Peyer's patch (tissue), 4 donors: ENCODE data around the gene CDC14A.

Experiments used
- POLR2A ChIP-seq, 2 donors: fragments of 450-650 bp; IDR thresholded peaks; one replicate each; pipeline ENCODE4 v1.5.1; 2017; ENCODE audit warnings: antibody characterized with exemption in 2 of 2, mild to moderate bottlenecking in 2 of 2, moderate library complexity in 2 of 2
- TF ChIP-seq, protein P1 (sequence below), 6 experiments: fragments of 450-650 bp in 4 of 6; fragments of 200-600 bp in 2 of 6; sonication (generic) in 1 of 6; IDR thresholded peaks; one replicate each; pipeline ENCODE4 v1.5.1; 2017 to 2019; ENCODE audit warnings: antibody characterized with exemption in 6 of 6, mild to moderate bottlenecking in 3 of 6, moderate library complexity in 1 of 6

DNA sequence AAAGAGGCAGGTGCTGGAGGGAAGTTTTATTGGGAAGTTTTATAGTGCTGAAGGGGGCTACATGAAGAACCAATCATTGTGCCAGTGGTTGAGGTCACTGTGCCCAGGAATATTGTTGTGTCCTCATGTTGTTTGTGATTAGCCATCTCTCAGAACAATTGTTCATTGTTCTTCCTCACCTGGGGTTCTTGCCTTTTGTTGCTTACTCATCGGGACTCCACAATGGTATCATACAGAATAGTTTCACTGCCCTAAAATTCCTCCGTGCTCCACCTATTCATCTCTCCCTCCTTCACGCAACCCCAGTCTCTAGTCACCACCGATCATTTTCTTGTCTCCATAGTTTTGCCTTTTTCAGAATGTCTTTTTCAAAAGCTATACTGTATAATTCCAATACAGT is 38.9 kb upstream of the CDC14A start:
- TF ChIP-seq, protein P1, sequence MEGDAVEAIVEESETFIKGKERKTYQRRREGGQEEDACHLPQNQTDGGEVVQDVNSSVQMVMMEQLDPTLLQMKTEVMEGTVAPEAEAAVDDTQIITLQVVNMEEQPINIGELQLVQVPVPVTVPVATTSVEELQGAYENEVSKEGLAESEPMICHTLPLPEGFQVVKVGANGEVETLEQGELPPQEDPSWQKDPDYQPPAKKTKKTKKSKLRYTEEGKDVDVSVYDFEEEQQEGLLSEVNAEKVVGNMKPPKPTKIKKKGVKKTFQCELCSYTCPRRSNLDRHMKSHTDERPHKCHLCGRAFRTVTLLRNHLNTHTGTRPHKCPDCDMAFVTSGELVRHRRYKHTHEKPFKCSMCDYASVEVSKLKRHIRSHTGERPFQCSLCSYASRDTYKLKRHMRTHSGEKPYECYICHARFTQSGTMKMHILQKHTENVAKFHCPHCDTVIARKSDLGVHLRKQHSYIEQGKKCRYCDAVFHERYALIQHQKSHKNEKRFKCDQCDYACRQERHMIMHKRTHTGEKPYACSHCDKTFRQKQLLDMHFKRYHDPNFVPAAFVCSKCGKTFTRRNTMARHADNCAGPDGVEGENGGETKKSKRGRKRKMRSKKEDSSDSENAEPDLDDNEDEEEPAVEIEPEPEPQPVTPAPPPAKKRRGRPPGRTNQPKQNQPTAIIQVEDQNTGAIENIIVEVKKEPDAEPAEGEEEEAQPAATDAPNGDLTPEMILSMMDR (IDR thresholded peaks at IDR 0.05) = no peak
- no peak for TF ChIP-seq POLR2A (IDR thresholded peaks at IDR 0.05)
